NOMO-1 (cell line): Measurements from ENCODE around the gene ZNF280A.
"Not testable (repeated sequence)": the region's sequence is repeated elsewhere in the genome, so short reads cannot be mapped to it uniquely, and the experiment has no call there.

ENCODE experiments used
- DNase-seq, 2 experiments: peaks; one replicate each; lab custom pipeline; 2025; ENCODE audit not compliant: unreplicated experiment in 2 of 2; lab: John Stamatoyannopoulos, UW

The ZNF280A gene

GRCh38 chr22:22546490-22546889 is 26.4 kb upstream of the ZNF280A start:
- peak; percentile 75 to 86 for DNase-seq

DNA sequence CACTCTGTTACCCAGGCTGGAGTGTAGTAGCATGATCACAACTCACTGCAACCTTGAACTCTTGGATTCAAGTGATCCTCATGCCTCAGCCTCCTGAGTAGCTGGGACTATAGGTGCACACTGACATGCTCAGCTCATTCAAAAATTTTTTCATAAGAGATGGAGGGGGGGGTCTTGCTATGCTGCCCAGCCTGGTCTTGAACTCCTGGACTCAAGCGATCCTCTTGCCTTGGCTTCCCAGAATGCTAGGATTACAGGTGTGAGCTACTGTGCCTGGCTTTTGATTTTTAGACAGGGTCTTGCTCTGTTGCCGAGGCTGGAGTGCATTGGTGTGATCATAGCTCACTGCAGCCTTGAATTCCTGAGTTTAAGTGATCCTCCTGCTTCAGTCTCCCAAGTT is 25.0 kb upstream of the ZNF280A start:
- DNase-seq: no peak

DNA sequence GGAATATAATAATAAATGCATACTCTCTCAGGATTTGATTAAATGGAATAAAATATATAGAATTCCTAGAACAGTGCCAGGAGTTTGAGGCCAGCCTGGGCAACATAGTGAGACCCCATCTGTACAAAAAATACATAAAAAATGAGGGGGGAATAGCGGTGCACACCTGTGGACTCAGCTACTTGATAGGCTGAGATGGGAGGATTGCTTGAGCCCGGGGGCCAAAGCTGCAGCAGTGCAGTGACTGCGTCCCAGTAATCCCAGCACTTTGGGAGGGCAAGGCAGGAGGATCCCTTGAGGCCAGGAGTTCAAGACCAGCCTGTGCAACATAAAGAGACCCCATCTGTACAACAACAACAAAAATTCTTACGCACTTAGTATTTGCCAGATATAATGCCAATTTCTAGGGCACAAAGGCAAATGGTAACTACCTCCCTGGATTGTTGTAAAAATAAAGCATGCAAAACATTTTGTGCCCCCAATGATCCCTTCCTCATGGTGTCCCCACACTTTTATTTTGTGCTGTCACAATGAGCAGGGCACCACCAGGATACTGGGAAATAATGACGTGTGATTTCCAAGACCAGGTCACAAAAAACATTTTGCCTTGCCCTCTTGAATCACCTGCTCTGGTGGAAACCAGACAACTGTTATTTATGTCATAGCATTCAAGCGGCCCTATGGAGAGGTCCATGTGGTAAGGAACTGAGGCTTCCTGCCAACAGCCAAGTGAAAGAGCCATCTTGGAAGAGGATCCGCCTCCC is 18.3 kb upstream of the ZNF280A start:
- no peak for DNase-seq

- no peak for DNase-seq
Measured at GRCh38 chr22:22536916-22537315, 16.8 kb upstream of the ZNF280A start.

- no peak for DNase-seq
Measured at GRCh38 chr22:22536515-22536914, 16.4 kb upstream of the ZNF280A start.

DNA sequence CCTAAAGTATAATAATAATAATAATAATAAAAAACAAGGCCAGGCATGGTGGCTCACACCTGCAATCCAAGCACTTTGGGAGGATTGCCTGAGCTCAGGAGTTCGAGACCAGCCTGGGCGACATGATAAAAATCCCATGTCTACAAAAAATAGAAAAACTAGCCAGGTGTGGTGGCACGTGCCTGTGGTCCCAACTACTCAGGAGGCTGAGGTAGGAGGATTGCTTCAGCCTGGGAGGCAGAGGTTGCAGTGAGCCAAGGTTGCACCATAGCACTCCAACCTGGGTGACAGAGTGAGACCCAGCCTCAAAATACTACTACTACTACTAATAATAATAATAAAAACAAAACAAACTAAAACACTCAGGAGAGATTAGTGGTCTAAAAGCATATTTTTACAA is 15.6 kb upstream of the ZNF280A start:
- no peak for DNase-seq

DNA sequence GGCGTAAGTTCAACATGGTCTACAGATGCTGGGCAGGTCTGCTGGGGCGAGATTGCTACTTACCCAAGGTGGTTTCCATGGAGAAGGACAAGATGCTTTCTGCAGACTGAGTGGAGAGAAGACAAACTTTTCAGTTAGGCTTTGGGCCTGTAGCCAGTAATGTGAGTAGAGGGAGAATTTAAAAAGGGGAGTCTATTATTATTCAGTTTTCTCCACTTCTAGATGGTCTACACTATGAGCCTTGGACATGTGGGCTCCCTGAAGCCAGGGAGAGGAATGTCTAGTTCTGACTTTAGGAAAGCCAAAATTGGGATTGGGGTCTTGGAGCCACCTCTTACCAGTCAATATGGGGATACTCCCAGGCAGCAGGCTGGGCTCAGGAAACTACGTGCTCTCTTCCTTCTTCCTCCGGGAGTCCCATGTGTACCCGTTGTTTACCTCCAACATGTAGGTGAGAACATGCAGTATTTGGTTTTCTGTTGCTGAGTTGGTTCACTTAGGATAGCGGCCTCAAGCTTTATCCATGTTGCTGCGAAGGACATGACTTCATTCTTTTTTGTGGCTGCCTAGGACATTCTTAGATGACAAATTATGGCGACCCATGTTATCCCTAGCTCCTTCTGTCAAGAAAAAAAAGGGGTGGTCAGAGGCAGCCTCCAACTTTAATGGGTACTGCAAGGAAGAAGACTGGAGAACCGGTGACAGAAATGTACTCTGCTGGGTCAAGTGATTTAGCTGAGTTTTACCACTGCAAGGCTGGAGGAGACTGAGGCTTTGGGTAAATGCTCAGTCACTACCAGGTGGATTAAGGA is 14.7 kb upstream of the ZNF280A start:
- DNase-seq: no peak

- no peak for DNase-seq
Measured at GRCh38 chr22:22533863-22534262, 13.8 kb upstream of the ZNF280A start.

DNA sequence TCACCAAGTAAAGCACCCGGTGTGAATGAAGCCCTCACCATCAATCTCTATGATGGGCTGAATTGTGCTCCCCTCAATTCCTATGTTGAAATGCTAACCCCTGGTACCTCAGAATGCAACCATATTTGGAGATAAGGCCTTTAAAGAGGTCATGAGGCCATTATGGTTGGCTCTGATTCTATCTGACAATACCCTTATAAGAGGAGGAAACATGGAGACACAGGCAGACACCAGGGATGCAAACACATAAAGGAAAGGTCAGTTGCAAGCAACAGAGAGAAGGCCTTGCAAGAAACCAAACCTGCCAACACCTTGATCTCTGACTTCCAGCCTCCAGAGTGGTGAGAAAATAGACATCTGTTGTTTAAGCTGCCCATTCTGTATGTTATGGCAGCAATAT is 13.3 kb upstream of the ZNF280A start:
- DNase-seq: no peak

DNA sequence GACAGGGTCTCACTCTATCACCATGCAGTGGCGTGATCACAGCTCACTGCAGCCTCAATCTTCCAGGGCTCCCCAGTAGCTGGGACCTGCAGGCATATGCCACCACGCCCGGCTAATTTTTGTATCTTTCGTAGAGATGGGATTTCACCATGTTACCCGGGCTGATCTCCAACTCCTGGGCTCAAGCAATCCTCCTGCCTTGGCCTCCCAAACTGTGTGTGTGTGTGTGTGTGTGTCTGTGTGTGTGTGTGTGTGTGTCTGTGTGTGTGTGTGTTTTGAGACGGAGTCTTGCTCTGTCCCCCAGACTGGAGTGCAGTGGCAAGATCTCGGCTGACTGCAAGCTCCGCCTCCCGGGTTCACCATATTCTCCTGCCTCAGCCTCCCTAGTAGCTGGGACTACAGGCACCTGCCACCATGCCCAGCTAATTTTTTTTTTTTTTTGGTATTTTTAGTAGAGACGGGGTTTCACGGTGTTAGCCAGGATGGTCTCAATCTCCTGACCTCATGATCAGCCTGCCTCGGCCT is 12.5 kb upstream of the ZNF280A start:
- DNase-seq: not testable (repeated sequence)

- no peak for DNase-seq
Measured at GRCh38 chr22:22531770-22532546, 11.9 kb upstream of the ZNF280A start.

GRCh38 chr22:22528780-22529179 is 8.7 kb upstream of the ZNF280A start:
- no peak for DNase-seq

- DNase-seq: no peak
Measured at GRCh38 chr22:22527312-22527711, 7.2 kb upstream of the ZNF280A start.

DNA sequence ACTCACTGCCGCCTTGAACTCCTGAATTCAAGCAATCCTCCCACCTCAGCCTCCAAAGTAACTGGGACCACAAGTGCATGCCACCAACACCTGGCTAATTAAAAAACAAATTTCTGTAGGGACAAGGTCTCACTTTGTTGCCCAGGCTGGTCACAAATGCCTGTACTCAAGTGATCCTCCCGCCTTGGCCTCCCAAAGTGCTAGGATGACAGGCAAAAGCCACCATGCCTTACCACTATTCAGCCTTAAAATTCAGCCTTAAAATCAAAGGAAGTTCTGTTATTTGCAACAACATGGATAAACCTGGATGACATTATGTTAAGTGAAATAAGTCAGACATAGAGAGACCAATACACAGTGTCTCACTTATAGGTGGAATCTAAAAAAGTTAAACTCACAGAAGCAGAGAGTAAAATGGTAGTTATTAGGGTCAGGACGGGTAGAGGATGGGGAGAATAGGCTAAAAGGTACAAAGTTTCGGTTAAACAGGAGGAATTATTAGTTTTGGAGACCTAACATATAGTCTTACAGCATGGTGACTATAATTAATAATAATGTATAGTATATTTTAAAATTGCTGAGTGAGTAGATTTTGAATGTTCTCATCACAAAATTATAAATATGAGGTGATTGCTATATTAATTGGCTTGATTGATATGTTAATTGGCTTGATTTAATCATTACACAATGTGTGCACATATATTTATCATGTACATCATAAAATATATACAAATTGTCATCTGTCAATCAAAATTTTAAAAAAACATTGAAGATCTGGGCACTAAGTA is 6.2 kb upstream of the ZNF280A start:
- DNase-seq: no peak

DNA sequence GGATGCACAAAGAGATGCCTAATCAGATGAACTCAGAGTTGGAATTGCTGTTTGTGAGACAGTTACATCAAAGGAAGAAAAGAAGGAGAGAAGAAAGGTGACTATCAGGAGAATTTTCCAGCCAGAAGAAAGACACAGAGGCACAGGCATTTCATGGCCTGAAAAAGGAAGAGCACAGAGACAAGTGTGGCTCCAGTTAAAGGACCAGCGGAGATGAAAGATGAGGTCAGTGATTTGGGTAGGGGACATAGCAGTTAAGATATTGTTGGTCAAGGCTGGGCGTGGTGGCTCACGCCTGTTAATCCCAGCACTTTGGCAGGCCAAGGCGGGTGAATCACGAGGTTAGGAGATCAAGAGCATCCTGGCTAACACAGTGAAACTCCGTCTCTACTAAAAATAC is 3.4 kb upstream of the ZNF280A start:
- DNase-seq: no peak

DNA sequence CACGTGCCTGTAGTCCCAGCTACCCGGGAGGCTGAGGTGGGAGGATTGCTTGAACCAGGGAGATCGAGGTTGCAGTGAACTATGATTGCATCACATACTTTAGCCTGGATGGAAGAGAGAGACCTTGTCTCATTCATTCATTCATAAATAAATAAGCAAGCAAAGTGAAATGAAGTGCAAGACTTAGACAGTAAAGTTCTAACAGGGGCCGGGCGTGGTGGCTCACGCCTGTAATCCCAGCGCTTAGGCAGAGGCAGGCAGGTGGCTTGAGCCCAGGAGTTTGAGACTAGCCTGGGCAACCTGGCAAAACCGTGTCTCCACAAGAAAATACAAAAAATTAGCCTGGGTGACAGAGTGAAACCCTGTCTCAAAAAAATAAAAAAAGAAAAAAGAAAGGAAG is 1.6 kb upstream of the ZNF280A start:
- DNase-seq: no peak

DNA sequence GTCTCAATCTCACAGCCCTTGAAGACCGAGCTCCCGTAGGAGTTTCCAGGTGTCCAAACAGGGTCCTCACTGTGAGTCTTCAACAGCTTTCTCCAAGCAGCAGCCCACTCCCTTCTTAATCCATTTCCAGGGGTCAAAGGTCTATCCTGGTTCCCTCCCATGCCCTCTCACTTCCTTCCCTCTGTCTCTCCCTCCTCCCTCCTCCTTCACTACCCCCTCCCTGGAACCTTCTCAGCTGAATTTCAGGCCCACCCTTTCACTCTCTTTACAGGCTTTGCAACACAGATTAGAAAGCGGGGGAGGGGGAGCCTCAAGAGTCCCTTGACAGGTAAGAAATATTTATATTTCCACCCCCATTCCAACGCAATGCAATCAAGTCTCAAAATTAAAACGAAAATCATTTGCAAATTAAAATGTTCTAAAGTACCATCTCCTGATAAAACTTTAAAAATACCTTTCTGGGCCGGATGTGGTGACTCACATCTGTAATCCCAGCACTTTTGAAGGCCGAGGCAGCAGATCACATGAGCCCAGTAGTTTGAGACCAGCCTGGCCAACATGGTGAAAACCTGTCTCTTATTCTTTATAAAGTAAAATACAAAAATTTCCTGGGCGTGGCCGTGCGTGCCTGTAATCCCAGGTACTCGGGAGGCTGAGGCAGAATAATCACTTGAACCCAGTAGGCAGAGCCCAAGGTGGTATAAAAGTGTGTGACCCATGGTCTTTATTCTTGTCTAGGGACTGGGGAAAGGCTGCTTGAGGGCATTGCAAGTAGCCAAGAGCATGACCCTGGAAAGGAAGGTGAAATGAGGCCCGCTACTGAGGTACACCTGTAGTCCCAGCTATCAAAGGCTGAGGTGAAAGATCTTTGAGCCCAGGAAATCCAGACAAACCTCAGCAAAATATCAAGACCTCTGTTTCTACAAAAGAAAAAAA is 865 bp upstream of the ZNF280A start:
- DNase-seq: no peak

DNA sequence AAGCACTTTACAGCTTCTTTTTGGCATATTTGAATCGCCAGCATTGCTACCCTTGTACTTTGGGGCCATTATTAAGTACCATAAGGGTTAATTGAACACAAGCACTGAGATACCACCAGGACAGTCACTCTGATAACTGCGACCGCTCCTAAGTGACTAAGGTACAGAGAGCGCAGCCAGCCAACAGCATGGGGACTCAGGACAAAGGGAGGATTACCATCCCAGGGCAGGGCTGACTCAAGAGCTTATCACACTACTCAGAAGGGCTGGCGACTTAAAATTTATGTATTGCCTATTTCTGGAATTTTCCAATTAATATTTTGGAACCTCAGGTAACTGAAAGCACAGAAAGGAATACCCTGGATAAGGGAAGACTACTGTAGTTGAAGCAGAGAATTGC is 479 bp downstream of the ZNF280A start:
- DNase-seq: no peak

DNA sequence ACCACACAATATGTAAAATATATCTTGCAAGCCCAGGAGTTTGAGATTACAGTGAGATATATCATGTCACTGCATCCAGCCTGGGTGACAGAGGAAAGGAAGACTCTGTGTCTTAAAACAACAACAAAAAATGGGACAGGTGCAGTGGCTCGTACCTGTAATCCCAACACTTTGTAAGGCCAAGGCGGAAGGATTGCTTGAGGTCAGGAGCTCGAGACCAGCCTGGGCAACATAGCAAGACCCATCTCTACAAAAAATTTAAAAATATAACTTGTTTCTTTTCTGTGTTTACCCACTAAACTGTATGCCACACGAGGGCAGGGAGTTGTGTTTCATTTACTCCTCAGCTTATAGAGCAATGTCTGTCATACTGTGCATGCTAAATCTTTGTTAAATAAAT is 3.1 kb downstream of the ZNF280A start:
- no peak for DNase-seq
